SK-N-SH (cell line): ENCODE results near the gene LRCOL1. TPM values are rescaled to one million over a fixed set of nuclear protein-coding genes. Genes with fewer than 3 reads are reported as not detected.

ENCODE experiments used
- CTCF ChIA-PET: fragments of 300-600, 350-600 bp; formaldehyde crosslinking; extraction: SDS; loops from one replicate; lab custom pipeline; 2021; lab: Yijun Ruan, JAX
- POLR2A ChIA-PET: fragments of 350-600 bp; sonication (Branson Sonifier 250); formaldehyde crosslinking; extraction: SDS; loops from one replicate; lab custom pipeline; 2020; ENCODE audit warnings: antibody characterized with exemption, inconsistent platforms; lab: Yijun Ruan, JAX
- DNase-seq: peaks from one replicate; pipeline ENCODE4 v3.0.0; 2012
- H2AFZ ChIP-seq: fragments of 200-600 bp; sonication (generic); 2 replicates; pipeline ENCODE4 v1.8.1; 2016; ENCODE audit warnings: antibody characterized with exemption, mild to moderate bottlenecking, low read depth
- H3F3A ChIP-seq: fragments of 200-600 bp; sonication (generic); replicated peaks from 2 replicates; pipeline ENCODE3; 2016; ENCODE audit warnings: antibody characterized with exemption, mild to moderate bottlenecking; ENCODE audit not compliant: insufficient read depth
- H3K27ac ChIP-seq, 2 experiments: fragments of 200-500 bp in 1 of 2; fragments of 200-600 bp in 1 of 2; sonication (Bioruptor generic) in 1 of 2; sonication (generic), shearing (Covaris generic) in 1 of 2; 2 replicates each; pipeline versions ENCODE4 v1.5.1 to v1.6.1; 2014 to 2016; ENCODE audit warnings: low read depth in 2 of 2, inconsistent platforms in 1 of 2, low read length in 1 of 2, mild to moderate bottlenecking in 1 of 2, mixed read lengths in 1 of 2
- H3K27me3 ChIP-seq: fragments of 200-600 bp; sonication (generic), shearing (Covaris generic); 2 replicates; pipeline ENCODE4 v1.6.1; 2016; ENCODE audit warnings: mixed run types; ENCODE audit not compliant: insufficient read depth
- H3K36me3 ChIP-seq, 2 experiments: fragments of 200-500 bp in 1 of 2; fragments of 200-600 bp in 1 of 2; sonication (Bioruptor generic) in 1 of 2; sonication (generic) in 1 of 2; replicated peaks in 1 of 2; 2 replicates each; pipeline versions ENCODE3 to v1.5.1; 2014 to 2016; ENCODE audit warnings: low read length in 1 of 2, mild to moderate bottlenecking in 1 of 2; ENCODE audit not compliant: insufficient read depth in 2 of 2, control insufficient read depth in 1 of 2
- H3K4me1 ChIP-seq, 2 experiments: fragments of 200-500 bp in 1 of 2; fragments of 200-600 bp in 1 of 2; sonication (Bioruptor generic) in 1 of 2; sonication (generic), shearing (Covaris generic) in 1 of 2; 2 replicates each; pipeline versions ENCODE4 v1.5.1 to v1.6.1; 2014 to 2016; ENCODE audit warnings: low read depth in 1 of 2, low read length in 1 of 2, mixed run types in 1 of 2; ENCODE audit not compliant: insufficient read depth in 2 of 2, control insufficient read depth in 1 of 2
- H3K4me2 ChIP-seq: fragments of 200-600 bp; sonication (generic), shearing (Covaris generic); 2 replicates; pipeline ENCODE4 v1.6.1; 2017; ENCODE audit warnings: mixed run types
- H3K4me3 ChIP-seq, 2 experiments: fragments of 200-500 bp in 1 of 2; fragments of 200-600 bp in 1 of 2; sonication (Bioruptor generic) in 1 of 2; sonication (generic), shearing (Covaris generic) in 1 of 2; 2 replicates each; pipeline versions ENCODE4 v1.5.1 to v1.8.1; 2014 to 2016; ENCODE audit warnings: low read depth in 2 of 2, inconsistent platforms in 1 of 2, low read length in 1 of 2, mild to moderate bottlenecking in 1 of 2, mixed read lengths in 1 of 2, moderate library complexity in 1 of 2
- H3K79me2 ChIP-seq: fragments of 200-600 bp; sonication (generic); 2 replicates; pipeline ENCODE4 v1.8.1; 2017; ENCODE audit warnings: mild to moderate bottlenecking; ENCODE audit not compliant: insufficient read depth
- H3K9ac ChIP-seq: fragments of 200-600 bp; sonication (generic); 2 replicates; pipeline ENCODE4 v1.6.1; 2017; ENCODE audit warnings: mixed run types
- H3K9me2 ChIP-seq: fragments of 200-600 bp; sonication (generic); 2 replicates; pipeline ENCODE4 v1.6.1; 2017; ENCODE audit warnings: mixed run types
- H3K9me3 ChIP-seq: fragments of 200-600 bp; sonication (generic); 2 replicates; pipeline ENCODE4 v1.6.1; 2017; ENCODE audit warnings: mixed run types, mild to moderate bottlenecking, moderate library complexity
- H4K20me1 ChIP-seq: fragments of 200-600 bp; sonication (generic); 2 replicates; pipeline ENCODE4 v1.6.1; 2017; ENCODE audit warnings: mild to moderate bottlenecking, mixed run types; ENCODE audit not compliant: insufficient read depth
- CTCF ChIP-seq: fragments of 200-600 bp; sonication (generic); IDR thresholded peaks from 2 replicates; pipeline ENCODE4 v1.6.1; 2017; ENCODE audit warnings: antibody characterized with exemption, mild to moderate bottlenecking, moderate library complexity
- ELF1 ChIP-seq: IDR thresholded peaks from 2 replicates; pipeline ENCODE4 v1.4.0; 2012
- EP300 ChIP-seq, 2 experiments: IDR thresholded peaks; 2 replicates each; pipeline versions ENCODE4 v1.4.0 to v1.6.1; 2012; ENCODE audit warnings: borderline replicate concordance in 1 of 2, low read depth in 1 of 2, low read length in 1 of 2
- FOXM1 ChIP-seq: IDR thresholded peaks from 2 replicates; pipeline ENCODE4 v1.4.0; 2012; ENCODE audit warnings: low read depth, mild to moderate bottlenecking
- GABPA ChIP-seq: IDR thresholded peaks from 2 replicates; pipeline ENCODE4 v1.4.0; 2012; ENCODE audit warnings: low read depth, mild to moderate bottlenecking
- GATA2 ChIP-seq: sonication (generic); formaldehyde crosslinking; IDR thresholded peaks from 2 replicates; pipeline ENCODE4 v1.5.0; 2020; ENCODE audit warnings: mild to moderate bottlenecking, missing genetic modification reagents
- IRF3 ChIP-seq: fragments of 150-350 bp; IDR thresholded peaks from 2 replicates; pipeline ENCODE4 v1.6.1; 2016; ENCODE audit warnings: mild to moderate bottlenecking, low read depth, low read length
- MXI1 ChIP-seq: IDR thresholded peaks from 2 replicates; pipeline ENCODE4 v1.6.1; 2012; ENCODE audit warnings: mild to moderate bottlenecking, low read depth, low read length, improper control_type of control experiment
- NRF1 ChIP-seq: IDR thresholded peaks from 2 replicates; pipeline ENCODE4 v1.6.1; 2012; ENCODE audit warnings: low read depth, mild to moderate bottlenecking, low read length
- RAD21 ChIP-seq: IDR thresholded peaks from 2 replicates; pipeline ENCODE4 v1.6.1; 2012; ENCODE audit warnings: mild to moderate bottlenecking, low read length
- RCOR1 ChIP-seq: fragments of 150-350 bp; IDR thresholded peaks from 2 replicates; pipeline ENCODE4 v1.6.1; 2017; ENCODE audit warnings: antibody characterized with exemption, low read length
- REST ChIP-seq: IDR thresholded peaks from 2 replicates; pipeline ENCODE4 v1.6.1; 2012; ENCODE audit warnings: mild to moderate bottlenecking, low read depth, low read length, moderate library complexity
- RXRA ChIP-seq: IDR thresholded peaks from 2 replicates; pipeline ENCODE4 v1.4.0; 2012; ENCODE audit warnings: low read depth, mild to moderate bottlenecking, borderline replicate concordance
- SIN3A ChIP-seq: IDR thresholded peaks from 2 replicates; pipeline ENCODE4 v1.6.1; 2012; ENCODE audit warnings: low read depth, mild to moderate bottlenecking, low read length, moderate library complexity, borderline replicate concordance
- TAF1 ChIP-seq: IDR thresholded peaks from 2 replicates; pipeline ENCODE4 v1.6.1; 2012; ENCODE audit warnings: low read depth, mild to moderate bottlenecking, low read length, moderate library complexity, borderline replicate concordance
- TCF12 ChIP-seq: IDR thresholded peaks from 2 replicates; pipeline ENCODE4 v1.4.0; 2012
- TEAD4 ChIP-seq: IDR thresholded peaks from 2 replicates; pipeline ENCODE4 v1.4.0; 2012; ENCODE audit warnings: mild to moderate bottlenecking, borderline replicate concordance; ENCODE audit not compliant: insufficient read depth
- YY1 ChIP-seq: IDR thresholded peaks from 2 replicates; pipeline ENCODE4 v1.4.0; 2012; ENCODE audit warnings: low read depth, mild to moderate bottlenecking
- WGBS: methylation state at CpG from one replicate; pipeline ENCODE4 v1.1.6; 2017; ENCODE audit warnings: low lambda C conversion rate; 5-methylcytosine and 5-hydroxymethylcytosine counted together
- polyA plus RNA-seq, 3 experiments: library from polyadenylated mRNA; depleted of rRNA; stranded (reverse); fragments of >200 nt; gene quantifications; 2 replicates each; pipeline ENCODE4 v1.2.3, GENCODE V29; 2012
- TF ChIP-seq, protein P1 (sequence below): IDR thresholded peaks from 2 replicates; pipeline ENCODE4 v1.4.0; 2012; ENCODE audit warnings: low read depth

LRCOL1 gene
- polyA plus RNA-seq, 1 of the 3 experiments (the other 2 are of a cell fraction), result 1.1 TPM

- ChIA-PET CTCF (interaction anchor here (1.9 kb wide), 1 partner anchor 19 kb away, joined by 8 read pairs; no protein-coding TSS in a partner anchor), POLR2A (no interaction called here)
- Histone ChIP-seq H3F3A (no peaks in the 10 kb centered on the region), H3K9me2 (no peaks in the 10 kb centered on the region), H2AFZ (no peak overlapping the region), H3K27me3 (no peaks in the 10 kb centered on the region), H3K79me2 (no peaks in the 10 kb centered on the region), H3K9me3 (no peaks in the 10 kb centered on the region), H3K36me3 (peaks cover 0 to 33% of the 10 kb centered on the region in 2 experiments), H3K4me1 (no peaks in the 10 kb centered on the region), H3K4me2 (no peak overlapping the region), H3K27ac (no peak overlapping the region), H3K4me3 (no peak overlapping the region), H4K20me1 (no peaks in the 10 kb centered on the region), H3K9ac (no peak overlapping the region)
- TF ChIP-seq GATA2 (CRISPR knock-in tag), result no peak
- no peak for TF ChIP-seq RAD21
- no peak for TF ChIP-seq RCOR1
- TF ChIP-seq RXRA, result no peak
- no peak for TF ChIP-seq GABPA
- no peak for TF ChIP-seq MXI1
- TF ChIP-seq TEAD4, result no peak
- no peak for TF ChIP-seq REST
- no peak for TF ChIP-seq EP300 (IDR thresholded peaks at IDR 0.05; ENCODE audit: borderline replicate concordance in 1 of 2, low read depth in 1 of 2, low read length in 1 of 2)
- TF ChIP-seq SIN3A, result no peak
- no peak for TF ChIP-seq TCF12
- TF ChIP-seq YY1, result no peak
- no peak for TF ChIP-seq CTCF
- no peak for TF ChIP-seq NRF1
- TF ChIP-seq, protein P1, sequence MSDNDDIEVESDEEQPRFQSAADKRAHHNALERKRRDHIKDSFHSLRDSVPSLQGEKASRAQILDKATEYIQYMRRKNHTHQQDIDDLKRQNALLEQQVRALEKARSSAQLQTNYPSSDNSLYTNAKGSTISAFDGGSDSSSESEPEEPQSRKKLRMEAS, result no peak
- no peak for TF ChIP-seq ELF1
- no peak for TF ChIP-seq TAF1
- no peak for TF ChIP-seq FOXM1
- TF ChIP-seq IRF3, result no peak
- 99% methylated on average over 8 of the region's 8 CpGs for WGBS
- DNase-seq, result no peak
Observed at GRCh38 chr12:132633398-132633797, 23.0 kb upstream of the LRCOL1 start.
